A549 (cell line): ENCODE results near the gene CYSRT1. TPM values are rescaled to one million over a fixed set of nuclear protein-coding genes. Genes with fewer than 3 reads are reported as not detected.
A peak's percentile ranks its signal among the peaks of the same experiment; 100 is the strongest.
"Not testable (repeated sequence)": the region's sequence is repeated elsewhere in the genome, so short reads cannot be mapped to it uniquely, and the experiment has no call there.

Source experiments
- ATAC-seq, 2 experiments: fragments of 200-7000 bp in 1 of 2; fragments of >200 bp in 1 of 2; cut with Nextera tagmentation in 1 of 2; cut with Tn5 transposase in 1 of 2; 3 replicates each; pipeline versions ENCODE4 v1.8.0 to v1.9.1; 2018 to 2020; ENCODE audit warnings: mild to moderate bottlenecking in 1 of 2, moderate library complexity in 1 of 2
- CTCF ChIA-PET: fragments of 300-600 bp; sonication (Branson Sonifier 250); formaldehyde crosslinking; extraction: SDS; loops from one replicate; lab custom pipeline; 2021; ENCODE audit warnings: antibody characterized with exemption, inconsistent platforms; lab: Yijun Ruan, JAX
- POLR2A ChIA-PET: fragments of 350-600 bp; formaldehyde crosslinking; extraction: SDS; loops from one replicate; lab custom pipeline; 2021; ENCODE audit warnings: antibody characterized with exemption, inconsistent platforms; lab: Yijun Ruan, JAX
- DNase-seq, 2 experiments: peaks; one replicate each; pipeline versions ENCODE4 v3.0.0 to v3.0.0-alpha.2; 2011 to 2016; ENCODE audit warnings: low read depth in 1 of 2, low spot score in 1 of 2
- FAIRE-seq: peaks from 2 replicates; lab custom pipeline; 2011; peaks lifted over from hg19 to GRCh38; lab: Jason Lieb, UNC
- H3K27ac ChIP-seq, 2 experiments: fragments of >200 bp; sonication (Bioruptor Twin); formaldehyde crosslinking; 3 replicates each; pipeline ENCODE4 v1.5.1; 2016 to 2017
- H3K4me1 ChIP-seq: fragments of >200 bp; sonication (Bioruptor Twin); formaldehyde crosslinking; 3 replicates; pipeline ENCODE4 v1.6.1; 2016
- H3K4me2 ChIP-seq: fragments of >200 bp; sonication (Bioruptor Twin); formaldehyde crosslinking; 3 replicates; pipeline ENCODE4 v1.6.1; 2016
- H3K4me3 ChIP-seq: fragments of >200 bp; sonication (Bioruptor Twin); formaldehyde crosslinking; 3 replicates; pipeline ENCODE4 v1.5.1; 2016
- H3K9me3 ChIP-seq: fragments of >200 bp; sonication (Bioruptor Twin); formaldehyde crosslinking; 3 replicates; pipeline ENCODE4 v1.6.1; 2016
- CBX2 ChIP-seq: fragments of 200-600 bp; sonication (generic); IDR thresholded peaks from 2 replicates; pipeline ENCODE4 v1.6.1; 2016; ENCODE audit warnings: low read depth, mild to moderate bottlenecking, borderline replicate concordance
- CEBPB ChIP-seq, 2 experiments: fragments of >200 bp in 1 of 2; sonication (Bioruptor Twin) in 1 of 2; formaldehyde crosslinking in 1 of 2; IDR thresholded peaks; 2 replicates each; pipeline ENCODE4 v1.6.1; 2012 to 2016
- CHD4 ChIP-seq: fragments of 200-600 bp; sonication (generic); IDR thresholded peaks from 2 replicates; pipeline ENCODE4 v1.6.1; 2016; ENCODE audit warnings: antibody characterized with exemption, mild to moderate bottlenecking, borderline replicate concordance
- E2F6 ChIP-seq: IDR thresholded peaks from 2 replicates; pipeline ENCODE4 v1.6.1; 2012; ENCODE audit warnings: low read depth, borderline replicate concordance
- EHF ChIP-seq: fragments of 250-450 bp; sonication (Bioruptor Pico); IDR thresholded peaks from 2 replicates; pipeline ENCODE4 v1.5.0; 2020; ENCODE audit warnings: mild to moderate bottlenecking
- EHMT2 ChIP-seq: fragments of 200-600 bp; sonication (generic); IDR thresholded peaks from 2 replicates; pipeline ENCODE4 v1.6.1; 2016; ENCODE audit warnings: antibody characterized with exemption, low read depth, mild to moderate bottlenecking, moderate library complexity
- EP300 ChIP-seq, 2 experiments: fragments of >200 bp; sonication (Bioruptor Twin); formaldehyde crosslinking; IDR thresholded peaks; 2 replicates in 1 of 2; 3 replicates in 1 of 2; pipeline ENCODE4 v1.6.1; 2016 to 2017
- GATA3 ChIP-seq: IDR thresholded peaks from 2 replicates; pipeline ENCODE4 v1.6.1; 2012; ENCODE audit warnings: borderline replicate concordance
- HMGXB4 ChIP-seq: fragments of 250-450 bp; sonication (Bioruptor Pico); IDR thresholded peaks from 2 replicates; pipeline ENCODE4 v1.5.0; 2021; ENCODE audit warnings: mild to moderate bottlenecking, moderate library complexity, borderline replicate concordance
- HOXA7 ChIP-seq: fragments of 250-450 bp; sonication (Bioruptor Pico); IDR thresholded peaks from 2 replicates; pipeline ENCODE4 v1.5.0; 2020; ENCODE audit warnings: mild to moderate bottlenecking, moderate library complexity
- HOXB5 ChIP-seq: fragments of 250-450 bp; sonication (Bioruptor Pico); IDR thresholded peaks from 2 replicates; pipeline ENCODE4 v1.5.0; 2020; ENCODE audit warnings: mild to moderate bottlenecking, moderate library complexity
- MYC ChIP-seq: IDR thresholded peaks from 2 replicates; pipeline ENCODE4 v1.6.1; 2012; ENCODE audit warnings: mild to moderate bottlenecking, inconsistent platforms, low read length, improper control_type of control experiment, borderline replicate concordance
- PHF8 ChIP-seq: fragments of 200-600 bp; sonication (generic); IDR thresholded peaks from 2 replicates; pipeline ENCODE4 v1.6.1; 2016; ENCODE audit warnings: low read depth, mild to moderate bottlenecking, antibody characterized with exemption, moderate library complexity, borderline replicate concordance
- POLR2A ChIP-seq: IDR thresholded peaks from 2 replicates; pipeline ENCODE4 v1.6.1; 2012; ENCODE audit warnings: mild to moderate bottlenecking, low read length
- RAD21 ChIP-seq, 2 experiments: fragments of >200 bp in 1 of 2; sonication (Bioruptor Twin) in 1 of 2; formaldehyde crosslinking in 1 of 2; IDR thresholded peaks in 1 of 2; conservative IDR thresholded peaks in 1 of 2; 2 replicates in 1 of 2; 3 replicates in 1 of 2; pipeline ENCODE4 v1.6.1; 2012 to 2018; ENCODE audit warnings: inconsistent platforms in 1 of 2
- RARB ChIP-seq: fragments of 250-450 bp; sonication (Bioruptor Pico); IDR thresholded peaks from 2 replicates; pipeline ENCODE4 v1.8.0; 2021; ENCODE audit warnings: mild to moderate bottlenecking, moderate library complexity
- RCOR1 ChIP-seq: fragments of 150-350 bp; IDR thresholded peaks from 2 replicates; pipeline ENCODE4 v1.6.1; 2014; ENCODE audit warnings: antibody characterized with exemption, low read length, low read depth
- RFX5 ChIP-seq: fragments of 450-650 bp; IDR thresholded peaks from 2 replicates; pipeline ENCODE4 v1.7.1; 2014; ENCODE audit warnings: antibody characterized with exemption, mild to moderate bottlenecking, moderate library complexity
- SMC3 ChIP-seq: fragments of >200 bp; sonication (Bioruptor Twin); formaldehyde crosslinking; IDR thresholded peaks from 3 replicates; pipeline ENCODE4 v1.6.1; 2018; ENCODE audit warnings: inconsistent platforms
- SREBF2 ChIP-seq: fragments of 450-650 bp; IDR thresholded peaks from 2 replicates; pipeline ENCODE4 v1.6.1; 2014; ENCODE audit warnings: mild to moderate bottlenecking, moderate library complexity
- WGBS: methylation state at CpG from one replicate; pipeline ENCODE4 v1.1.6; 2017; ENCODE audit errors: missing lambda C conversion rate; 5-methylcytosine and 5-hydroxymethylcytosine counted together
- polyA plus RNA-seq, 4 experiments: library from polyadenylated mRNA; depleted of rRNA in 3 of 4; stranded (reverse); fragments of >200 nt; fragmentation: RNase III in 1 of 4; extraction: RNeasy Plus Mini Kit Qiagen cat#74134 plus additional on column Dnase treatment in 1 of 4; gene quantifications; 2 replicates in 3 of 4; 3 replicates in 1 of 4; pipeline ENCODE4 v1.2.3, GENCODE V29; 2011 to 2017
- TF ChIP-seq, protein P1 (sequence below): fragments of >200 bp; sonication (Bioruptor Twin); formaldehyde crosslinking; IDR thresholded peaks from 3 replicates; pipeline ENCODE4 v1.5.1; 2016
- TF ChIP-seq, protein P2 (sequence below): fragments of 150-350 bp; IDR thresholded peaks from 2 replicates; pipeline ENCODE4 v1.6.1; 2014; ENCODE audit warnings: low read depth, mild to moderate bottlenecking, low read length
- TF ChIP-seq, protein P3 (sequence below): fragments of >200 bp; sonication (Bioruptor Twin); formaldehyde crosslinking; IDR thresholded peaks from 3 replicates; pipeline ENCODE4 v1.6.1; 2016

Gene CYSRT1
- polyA plus RNA-seq, 2 of the 4 experiments (the other 2 are of a cell fraction), result 0.30 to 0.81 TPM

GRCh38 chr9:137262173-137262908, 37.4 kb downstream of the CYSRT1 start:
- POLR2A ChIA-PET, result interaction anchor here (1.0 kb wide), 1 partner anchor 22 kb away, joined by 4 read pairs; no protein-coding TSS in a partner anchor
- not testable (repeated sequence) for H3K4me2 ChIP-seq, H3K4me1 ChIP-seq, H3K9me3 ChIP-seq, FAIRE-seq, H3K4me3 ChIP-seq, H3K27ac ChIP-seq
- DNase-seq (peak in 1 of 2 experiments; percentile 51), ATAC-seq (peak in 1 of 2 experiments; percentile 64; a peak in 3 of 6 replicates)
- WGBS, result 25% methylated on average over 15 of the region's 15 CpGs
- CTCF ChIA-PET, result interaction anchor here (1.0 to 17.1 kb wide), 5 partner anchors 11 to 36 kb away, joined by 3 to 236 read pairs (median 9); partner anchors contain the start of genes RNF224, STPG3 and TUBB4B
- TF ChIP-seq, protein P1, sequence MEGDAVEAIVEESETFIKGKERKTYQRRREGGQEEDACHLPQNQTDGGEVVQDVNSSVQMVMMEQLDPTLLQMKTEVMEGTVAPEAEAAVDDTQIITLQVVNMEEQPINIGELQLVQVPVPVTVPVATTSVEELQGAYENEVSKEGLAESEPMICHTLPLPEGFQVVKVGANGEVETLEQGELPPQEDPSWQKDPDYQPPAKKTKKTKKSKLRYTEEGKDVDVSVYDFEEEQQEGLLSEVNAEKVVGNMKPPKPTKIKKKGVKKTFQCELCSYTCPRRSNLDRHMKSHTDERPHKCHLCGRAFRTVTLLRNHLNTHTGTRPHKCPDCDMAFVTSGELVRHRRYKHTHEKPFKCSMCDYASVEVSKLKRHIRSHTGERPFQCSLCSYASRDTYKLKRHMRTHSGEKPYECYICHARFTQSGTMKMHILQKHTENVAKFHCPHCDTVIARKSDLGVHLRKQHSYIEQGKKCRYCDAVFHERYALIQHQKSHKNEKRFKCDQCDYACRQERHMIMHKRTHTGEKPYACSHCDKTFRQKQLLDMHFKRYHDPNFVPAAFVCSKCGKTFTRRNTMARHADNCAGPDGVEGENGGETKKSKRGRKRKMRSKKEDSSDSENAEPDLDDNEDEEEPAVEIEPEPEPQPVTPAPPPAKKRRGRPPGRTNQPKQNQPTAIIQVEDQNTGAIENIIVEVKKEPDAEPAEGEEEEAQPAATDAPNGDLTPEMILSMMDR, result peak; percentile 32
- TF ChIP-seq RFX5 (peak; percentile 53; the same call in 1 of the 2 replicates), RAD21 (conservative IDR thresholded peaks at IDR 0.05 in 1 of 2, IDR thresholded peaks at IDR 0.05 in 1 of 2) (peak in 1 of 2 experiments; percentile 31; a peak in 2 of 5 replicates), SMC3 (0 out of 3 replicates have a peak, but pooled peaks have one; percentile 18)

DNA sequence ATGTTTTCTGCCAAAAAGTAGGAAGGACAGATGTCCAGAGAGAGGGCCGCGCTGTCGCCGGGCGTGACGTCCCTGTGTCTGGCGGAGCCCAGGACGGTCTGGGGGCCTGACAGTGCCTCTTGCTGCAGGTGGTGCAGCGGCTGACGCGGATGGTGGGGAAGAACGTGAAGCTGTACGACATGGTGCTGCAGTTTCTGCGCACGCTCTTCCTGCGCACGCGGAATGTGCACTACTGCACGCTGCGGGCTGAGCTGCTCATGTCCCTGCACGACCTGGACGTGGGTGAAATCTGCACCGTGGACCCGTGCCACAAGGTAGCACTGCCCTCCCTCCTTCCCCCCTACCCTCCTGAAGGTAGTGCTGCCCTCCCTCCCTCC, 37.9 kb downstream of the CYSRT1 start:
- WGBS, result 90% methylated on average over 24 of the region's 24 CpGs
- FAIRE-seq, result no peak
- CTCF ChIA-PET, result interaction anchor here (1.0 to 17.1 kb wide), 4 partner anchors 10 to 29 kb away, joined by 4 to 236 read pairs (median 26); partner anchors contain the start of genes STPG3 and TUBB4B

GRCh38 chr9:137263506-137263905, 38.5 kb downstream of the CYSRT1 start:
- no peak for DNase-seq
- H3K27ac ChIP-seq, result no peak overlapping the region
- CTCF ChIA-PET, result interaction anchor here (1.1 to 17.1 kb wide), 3 partner anchors 10 to 23 kb away, joined by 3 to 236 read pairs (median 43); partner anchors contain the start of gene TUBB4B
- no peak overlapping the region for H3K4me3 ChIP-seq
- POLR2A ChIA-PET, result interaction anchor here (1.0 kb wide), 1 partner anchor 23 kb away, joined by 4 read pairs; no protein-coding TSS in a partner anchor
- no peak for FAIRE-seq
- no peak for ATAC-seq
- WGBS, result 80% methylated on average over 10 of the region's 10 CpGs
- H3K9me3 ChIP-seq, result no peaks in the 10 kb centered on the region
- H3K4me2 ChIP-seq, result no peak overlapping the region
- H3K4me1 ChIP-seq, result peaks cover 10% of the 10 kb centered on the region
- TF ChIP-seq MYC (no peak), EHF (CRISPR knock-in tag) (no peak), RFX5 (no peak), CHD4 (no peak), CEBPB (IDR thresholded peaks at IDR 0.05) (no peak), HMGXB4 (no peak), HOXA7 (CRISPR knock-in tag) (no peak), EP300 (IDR thresholded peaks at IDR 0.05) (no peak), GATA3 (no peak), RCOR1 (no peak), CBX2 (no peak), PHF8 (no peak), SREBF2 (no peak), EHMT2 (no peak)

More for the DNA sequence above, 37.9 kb downstream of the CYSRT1 start:
- Histone ChIP-seq H3K4me2 (no peak overlapping the region), H3K9me3 (no peaks in the 10 kb centered on the region), H3K4me1 (peaks cover 4% of the 10 kb centered on the region; the same call in 2 of the 3 replicates), H3K27ac (no peak overlapping the region), H3K4me3 (no peak overlapping the region)
- ATAC-seq (peak in 1 of 2 experiments; percentile 15; a peak in 3 of 6 replicates), DNase-seq (no peak)
- TF ChIP-seq RFX5, result no peak
- TF ChIP-seq E2F6, result no peak
- TF ChIP-seq RARB, result no peak
- TF ChIP-seq, protein P2, sequence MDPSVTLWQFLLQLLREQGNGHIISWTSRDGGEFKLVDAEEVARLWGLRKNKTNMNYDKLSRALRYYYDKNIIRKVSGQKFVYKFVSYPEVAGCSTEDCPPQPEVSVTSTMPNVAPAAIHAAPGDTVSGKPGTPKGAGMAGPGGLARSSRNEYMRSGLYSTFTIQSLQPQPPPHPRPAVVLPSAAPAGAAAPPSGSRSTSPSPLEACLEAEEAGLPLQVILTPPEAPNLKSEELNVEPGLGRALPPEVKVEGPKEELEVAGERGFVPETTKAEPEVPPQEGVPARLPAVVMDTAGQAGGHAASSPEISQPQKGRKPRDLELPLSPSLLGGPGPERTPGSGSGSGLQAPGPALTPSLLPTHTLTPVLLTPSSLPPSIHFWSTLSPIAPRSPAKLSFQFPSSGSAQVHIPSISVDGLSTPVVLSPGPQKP, result no peak
- TF ChIP-seq, protein P3, sequence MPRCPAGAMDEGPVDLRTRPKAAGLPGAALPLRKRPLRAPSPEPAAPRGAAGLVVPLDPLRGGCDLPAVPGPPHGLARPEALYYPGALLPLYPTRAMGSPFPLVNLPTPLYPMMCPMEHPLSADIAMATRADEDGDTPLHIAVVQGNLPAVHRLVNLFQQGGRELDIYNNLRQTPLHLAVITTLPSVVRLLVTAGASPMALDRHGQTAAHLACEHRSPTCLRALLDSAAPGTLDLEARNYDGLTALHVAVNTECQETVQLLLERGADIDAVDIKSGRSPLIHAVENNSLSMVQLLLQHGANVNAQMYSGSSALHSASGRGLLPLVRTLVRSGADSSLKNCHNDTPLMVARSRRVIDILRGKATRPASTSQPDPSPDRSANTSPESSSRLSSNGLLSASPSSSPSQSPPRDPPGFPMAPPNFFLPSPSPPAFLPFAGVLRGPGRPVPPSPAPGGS, result no peak
- TF ChIP-seq HOXB5, result no peak
- TF ChIP-seq POLR2A, result no peak
- POLR2A ChIA-PET, result interaction anchor here (1.0 kb wide), 1 partner anchor 22 kb away, joined by 4 read pairs; no protein-coding TSS in a partner anchor
